HG02678 (cell line): ENCODE results near the gene HAS3.

Experiments used
- ATAC-seq: cut with Tn5 transposase; IDR thresholded peaks from one replicate; pipeline ENCODE4 v1.9.1; 2021; ENCODE audit warnings: mild to moderate bottlenecking, moderate library complexity; ENCODE audit not compliant: unreplicated experiment

Gene HAS3

DNA sequence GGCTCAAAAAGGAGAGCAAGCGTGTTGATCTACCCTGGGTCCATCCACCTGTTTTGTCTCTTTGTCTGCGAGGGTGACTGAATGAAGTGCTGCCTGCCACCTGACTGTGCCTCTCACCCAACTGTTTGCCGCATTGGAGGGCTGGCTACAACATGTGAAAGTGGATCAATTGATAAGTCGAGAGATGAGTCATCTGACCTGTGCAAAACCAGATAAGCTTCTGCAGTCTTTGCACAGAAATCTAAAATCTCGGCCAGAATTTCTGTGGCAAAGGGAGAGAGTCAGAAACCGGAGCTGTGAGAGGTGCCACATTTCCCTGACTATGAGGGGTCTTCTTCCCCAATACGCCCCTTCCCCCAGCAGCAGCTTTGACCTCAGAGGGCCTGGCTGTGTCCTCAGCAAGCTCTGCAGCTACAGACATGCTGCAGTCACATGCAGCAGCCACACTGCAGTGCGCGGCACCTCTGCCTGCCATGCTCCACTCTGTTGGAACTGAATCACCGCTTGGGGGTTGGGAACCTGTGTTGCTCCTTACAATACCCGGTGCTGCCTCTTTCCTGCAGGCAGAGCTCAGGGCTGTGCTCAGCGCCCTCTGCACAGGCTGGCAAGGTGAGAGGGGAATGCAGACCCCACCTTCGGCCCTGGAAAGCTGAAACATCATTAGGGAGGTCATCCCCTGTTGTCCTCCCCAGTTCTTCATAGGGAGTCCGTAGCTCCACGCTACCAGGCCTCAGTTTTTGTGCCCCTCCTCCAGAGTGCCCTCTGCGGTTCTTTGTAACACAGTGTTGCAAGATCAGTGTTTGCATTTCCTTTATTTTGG is 16.2 kb upstream of the HAS3 start:
- ATAC-seq: no peak

- ATAC-seq: no peak
Observed at GRCh38 chr16:69093974-69094373, 11.5 kb upstream of the HAS3 start.

GRCh38 chr16:69094501-69094900 is 11.0 kb upstream of the HAS3 start:
- ATAC-seq: no peak

GRCh38 chr16:69095193-69095592 is 10.3 kb upstream of the HAS3 start:
- no peak for ATAC-seq

GRCh38 chr16:69100071-69100691 is 5.3 kb upstream of the HAS3 start:
- ATAC-seq: no peak

GRCh38 chr16:69106491-69107315 is 1.2 kb downstream of the HAS3 start:
- ATAC-seq: no peak

- ATAC-seq: no peak
Observed at GRCh38 chr16:69107316-69107962, 2.0 kb downstream of the HAS3 start.

GRCh38 chr16:69108064-69108904 is 2.8 kb downstream of the HAS3 start:
- ATAC-seq: no peak

DNA sequence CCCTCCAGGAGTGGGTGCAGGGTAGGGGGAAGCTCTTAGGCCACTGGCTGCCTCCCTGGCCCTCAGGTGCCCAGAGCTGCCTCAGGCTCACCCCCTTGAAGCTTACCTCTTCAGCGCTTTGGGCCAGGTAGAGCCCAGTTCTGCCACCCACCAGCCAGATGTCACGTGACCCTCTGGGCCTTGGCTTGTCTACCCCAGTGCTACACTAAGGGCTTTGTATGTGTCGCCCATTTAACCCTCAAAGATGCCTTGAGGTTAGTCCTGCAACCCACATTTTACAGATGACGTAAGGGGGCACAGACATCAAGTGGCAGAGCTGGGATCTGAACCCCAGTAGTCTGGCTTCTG is 3.4 kb downstream of the HAS3 start:
- ATAC-seq: no peak

DNA sequence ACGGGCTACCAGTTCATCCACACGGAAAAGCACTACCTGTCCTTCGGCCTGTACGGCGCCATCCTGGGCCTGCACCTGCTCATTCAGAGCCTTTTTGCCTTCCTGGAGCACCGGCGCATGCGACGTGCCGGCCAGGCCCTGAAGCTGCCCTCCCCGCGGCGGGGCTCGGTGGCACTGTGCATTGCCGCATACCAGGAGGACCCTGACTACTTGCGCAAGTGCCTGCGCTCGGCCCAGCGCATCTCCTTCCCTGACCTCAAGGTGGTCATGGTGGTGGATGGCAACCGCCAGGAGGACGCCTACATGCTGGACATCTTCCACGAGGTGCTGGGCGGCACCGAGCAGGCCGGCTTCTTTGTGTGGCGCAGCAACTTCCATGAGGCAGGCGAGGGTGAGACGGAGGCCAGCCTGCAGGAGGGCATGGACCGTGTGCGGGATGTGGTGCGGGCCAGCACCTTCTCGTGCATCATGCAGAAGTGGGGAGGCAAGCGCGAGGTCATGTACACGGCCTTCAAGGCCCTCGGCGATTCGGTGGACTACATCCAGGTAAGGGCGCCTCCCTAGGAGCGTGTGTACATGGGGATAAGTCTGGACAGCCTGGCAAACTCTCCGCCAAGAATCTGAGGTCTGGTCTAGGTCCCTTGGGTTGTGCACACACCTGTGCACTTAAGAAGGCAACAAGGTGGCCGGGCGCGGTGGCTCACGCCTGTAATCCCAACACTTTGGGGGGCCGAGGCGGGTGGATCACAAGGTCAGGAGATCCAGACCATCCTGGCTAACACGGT is 4.2 kb downstream of the HAS3 start:
- no peak for ATAC-seq

GRCh38 chr16:69110406-69110805 is 5.0 kb downstream of the HAS3 start:
- no peak for ATAC-seq

- ATAC-seq: no peak
Observed at GRCh38 chr16:69111216-69111875, 5.9 kb downstream of the HAS3 start.

DNA sequence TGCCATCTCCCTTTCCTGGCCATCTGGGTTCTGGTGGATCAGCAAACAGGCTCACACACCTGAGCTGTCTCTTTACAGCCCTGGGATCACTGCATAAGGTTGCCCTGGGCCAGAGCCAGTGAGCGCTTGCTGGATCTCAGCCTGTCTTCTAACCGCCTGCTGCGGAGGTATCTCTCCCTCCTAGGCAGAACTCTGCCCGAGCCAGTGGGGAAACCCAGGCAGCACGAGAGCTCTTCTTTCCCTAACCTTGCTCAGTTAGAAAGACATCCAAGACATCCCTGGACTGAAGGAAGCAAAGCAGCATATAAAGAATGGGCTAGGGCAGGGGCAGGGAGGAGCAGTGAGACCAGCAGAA is 6.4 kb downstream of the HAS3 start:
- ATAC-seq: no peak

GRCh38 chr16:69112285-69113129 is 7.1 kb downstream of the HAS3 start:
- peak; percentile 56 for ATAC-seq

DNA sequence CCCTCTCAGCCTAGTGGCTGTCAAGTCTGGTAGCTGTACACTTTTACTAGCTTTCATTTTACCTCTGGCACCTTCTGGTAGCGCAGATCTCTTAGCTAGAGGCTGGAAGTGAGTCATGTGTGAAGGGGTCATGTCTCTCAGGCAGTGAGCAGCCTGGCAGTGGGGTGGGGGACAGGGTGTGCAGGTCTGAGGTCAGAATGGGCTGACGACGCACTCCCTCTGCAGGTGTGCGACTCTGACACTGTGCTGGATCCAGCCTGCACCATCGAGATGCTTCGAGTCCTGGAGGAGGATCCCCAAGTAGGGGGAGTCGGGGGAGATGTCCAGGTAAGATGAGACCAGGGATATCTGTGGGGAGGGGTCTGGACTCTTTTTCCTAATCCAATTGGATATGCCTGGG is 7.8 kb downstream of the HAS3 start:
- ATAC-seq: no peak

GRCh38 chr16:69114346-69114975 is 9.0 kb downstream of the HAS3 start:
- ATAC-seq: no peak

- ATAC-seq: no peak
Observed at GRCh38 chr16:69114976-69115355, 9.5 kb downstream of the HAS3 start.

- ATAC-seq: no peak
Observed at GRCh38 chr16:69115361-69115760, 9.9 kb downstream of the HAS3 start.
